Frontal cortex (tissue), 1 donor: ENCODE measurements around the gene FAM241B. TPM values are rescaled to one million over a fixed set of nuclear protein-coding genes. Genes with fewer than 3 reads are reported as not detected.

Experiments used
- total RNA-seq: library from RNA; depleted of rRNA; stranded (reverse); fragments of >200 nt; gene quantifications from one replicate; pipeline ENCODE4 v1.2.3, GENCODE V29; 2014

The FAM241B gene
- total RNA-seq, 1 donor from 2014 or later = 13.9 TPM

Other genes with a start within 250 kb of the FAM241B start
- 0.82 TPM for gene TACR2, start 213.3 kb upstream of the FAM241B start, total RNA-seq
- gene TSPAN15, start 178.8 kb upstream of the FAM241B start, total RNA-seq = 5.7 TPM
- gene NEUROG3, start 56.8 kb upstream of the FAM241B start, total RNA-seq = not detected
- gene COL13A1, start 171.7 kb downstream of the FAM241B start, total RNA-seq = 2.0 TPM